ENCODE data around the gene TERF2IP.
A peak's percentile ranks its signal among the peaks of the same experiment; 100 is the strongest.

The TERF2IP gene

GRCh38 chr16:75621170-75621477 is 26.4 kb upstream of the TERF2IP start:
- no peak for TF ChIP-seq GLIS3 (CRISPR knock-in tag; IDR thresholded peaks at IDR 0.05)
- TF ChIP-seq ZC3H10 (CRISPR knock-in tag; IDR thresholded peaks at IDR 0.05): no peak
- TF ChIP-seq PPARA (CRISPR knock-in tag; IDR thresholded peaks at IDR 0.05; ENCODE audit: borderline replicate concordance): no peak
- no peak for TF ChIP-seq CREB5 (CRISPR knock-in tag; IDR thresholded peaks at IDR 0.05; ENCODE audit: low read depth)
- TF ChIP-seq CSDC2 (CRISPR knock-in tag; IDR thresholded peaks at IDR 0.05): no peak
- peak; percentile 56 for ATAC-seq

- peak; percentile 94 for ATAC-seq
- TF ChIP-seq CSDC2 (CRISPR knock-in tag; IDR thresholded peaks at IDR 0.05): no peak
- TF ChIP-seq ESRRG (CRISPR knock-in tag; IDR thresholded peaks at IDR 0.05): no peak
- TF ChIP-seq TOX (CRISPR knock-in tag; IDR thresholded peaks at IDR 0.05; ENCODE audit: borderline replicate concordance): no peak
- no peak for TF ChIP-seq GLIS3 (CRISPR knock-in tag; IDR thresholded peaks at IDR 0.05)
- no peak for TF ChIP-seq CSRNP3 (CRISPR knock-in tag; IDR thresholded peaks at IDR 0.05)
- no peak for TF ChIP-seq SNAI2 (CRISPR knock-in tag; IDR thresholded peaks at IDR 0.05)
- TF ChIP-seq ZFP3 (CRISPR knock-in tag; IDR thresholded peaks at IDR 0.05): no peak
- TF ChIP-seq ISL1 (CRISPR knock-in tag; IDR thresholded peaks at IDR 0.05): no peak
- no peak for TF ChIP-seq TCF4 (CRISPR knock-in tag; IDR thresholded peaks at IDR 0.05; ENCODE audit: borderline replicate concordance)
- no peak for TF ChIP-seq CREB5 (CRISPR knock-in tag; IDR thresholded peaks at IDR 0.05; ENCODE audit: low read depth)
- TF ChIP-seq ZFP30 (CRISPR knock-in tag; IDR thresholded peaks at IDR 0.05): no peak
- TF ChIP-seq ARNTL (CRISPR knock-in tag; IDR thresholded peaks at IDR 0.05; ENCODE audit: borderline replicate concordance, low read depth): no peak
- TF ChIP-seq ZNF70 (CRISPR knock-in tag; IDR thresholded peaks at IDR 0.05): no peak
- no peak for TF ChIP-seq OSR1 (CRISPR knock-in tag; IDR thresholded peaks at IDR 0.05)
Observed at GRCh38 chr16:75622761-75623605, 24.6 kb upstream of the TERF2IP start, which contains the start of gene ADAT1. Gene ADAT1, minus strand, starts transcription at chr16:75623281. Its CDS starts 2,482 bp downstream, at chr16:75620799.

- ATAC-seq: no peak
- TF ChIP-seq TCF4 (CRISPR knock-in tag; IDR thresholded peaks at IDR 0.05; ENCODE audit: borderline replicate concordance): no peak
- no peak for TF ChIP-seq SNAI2 (CRISPR knock-in tag; IDR thresholded peaks at IDR 0.05)
- no peak for TF ChIP-seq ZC3H10 (CRISPR knock-in tag; IDR thresholded peaks at IDR 0.05)
- no peak for TF ChIP-seq PPARA (CRISPR knock-in tag; IDR thresholded peaks at IDR 0.05; ENCODE audit: borderline replicate concordance)
- TF ChIP-seq CSRNP3 (CRISPR knock-in tag; IDR thresholded peaks at IDR 0.05): no peak
- no peak for TF ChIP-seq TSHZ2 (CRISPR knock-in tag; IDR thresholded peaks at IDR 0.05)
- TF ChIP-seq TOX (CRISPR knock-in tag; IDR thresholded peaks at IDR 0.05; ENCODE audit: borderline replicate concordance): no peak
- peak; percentile 81 for TF ChIP-seq ISL1 (CRISPR knock-in tag; IDR thresholded peaks at IDR 0.05)
Observed at GRCh38 chr16:75624921-75625334, 22.6 kb upstream of the TERF2IP start.

- TF ChIP-seq ESRRG (CRISPR knock-in tag; IDR thresholded peaks at IDR 0.05) (no peak), PPARA (CRISPR knock-in tag; IDR thresholded peaks at IDR 0.05; ENCODE audit: borderline replicate concordance) (no peak), ARNTL (CRISPR knock-in tag; IDR thresholded peaks at IDR 0.05; ENCODE audit: borderline replicate concordance, low read depth) (no peak), BACH2 (CRISPR knock-in tag; IDR thresholded peaks at IDR 0.05; ENCODE audit: borderline replicate concordance) (no peak)
- no peak for ATAC-seq
Observed at GRCh38 chr16:75626806-75627205, 20.8 kb upstream of the TERF2IP start.
